ENCODE data around the gene OCA2.

OCA2 gene

DNA sequence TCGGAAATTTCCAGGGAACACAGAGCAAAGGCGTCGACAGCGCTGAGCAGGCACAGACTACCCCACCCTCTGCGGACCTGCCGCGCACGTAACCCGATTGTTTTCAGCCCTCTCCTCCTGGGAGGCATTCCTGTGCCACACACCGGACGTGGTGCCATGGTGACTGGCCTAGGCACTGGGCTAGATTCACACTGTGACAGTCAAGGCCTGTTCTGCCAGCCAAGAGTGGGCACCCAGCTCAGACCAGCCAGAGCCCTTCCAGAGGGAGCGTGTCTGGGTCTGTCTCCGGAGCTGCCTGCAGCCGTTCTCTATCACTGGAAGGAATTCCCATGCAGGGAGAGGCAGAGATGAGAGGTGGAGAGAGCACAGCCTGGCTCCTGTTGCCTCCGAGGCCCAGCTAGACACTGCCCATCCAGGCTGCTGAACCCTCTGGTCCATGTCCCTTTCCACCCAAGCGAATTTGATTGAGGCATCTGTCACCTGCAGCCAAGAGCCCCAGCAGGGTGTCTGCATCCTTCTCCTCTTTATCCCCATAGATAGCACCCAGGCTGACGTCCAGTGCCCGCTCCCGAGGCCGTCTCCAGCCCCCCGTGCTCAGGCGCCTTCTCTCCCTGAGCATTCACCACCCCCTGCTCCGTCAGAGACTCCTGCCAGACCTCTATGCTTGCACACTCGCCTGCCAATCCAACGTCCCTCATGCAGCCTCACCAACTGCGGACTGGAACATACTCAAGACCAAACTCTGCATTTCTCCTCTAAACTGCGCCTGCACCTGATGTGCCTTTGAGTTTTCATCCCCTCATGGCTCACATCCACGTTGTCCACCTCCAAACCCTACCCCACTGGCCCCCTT, 267.5 kb downstream of the OCA2 start:
- no peak overlapping the region for H3K9ac ChIP-seq (ENCODE audit: insufficient read length, low read depth)
- H3K4me3 ChIP-seq (ENCODE audit: insufficient read length, low read depth), result no peak overlapping the region
- H3K4me1 ChIP-seq (ENCODE audit: insufficient read depth, insufficient read length), result no peaks in the 10 kb centered on the region
- DNase-seq (ENCODE audit: low read depth, low spot score), result no peak
- TF ChIP-seq YY1 (IDR thresholded peaks at IDR 0.05; ENCODE audit: insufficient read depth, insufficient read length), result no peak
- no peak for TF ChIP-seq ZNF274 (IDR thresholded peaks at IDR 0.05; ENCODE audit: low read depth, low read length)
- TF ChIP-seq SUZ12 (IDR thresholded peaks at IDR 0.05; ENCODE audit: extremely low read depth, insufficient read depth, insufficient read length), result no peak
- no peaks in the 10 kb centered on the region for H3K27me3 ChIP-seq (ENCODE audit: insufficient read depth, insufficient read length)
- H3K9me3 ChIP-seq (ENCODE audit: insufficient read depth, low read length), result no peaks in the 10 kb centered on the region
- no peaks in the 10 kb centered on the region for H3K36me3 ChIP-seq (ENCODE audit: insufficient read depth, insufficient read length, low read length)

DNA sequence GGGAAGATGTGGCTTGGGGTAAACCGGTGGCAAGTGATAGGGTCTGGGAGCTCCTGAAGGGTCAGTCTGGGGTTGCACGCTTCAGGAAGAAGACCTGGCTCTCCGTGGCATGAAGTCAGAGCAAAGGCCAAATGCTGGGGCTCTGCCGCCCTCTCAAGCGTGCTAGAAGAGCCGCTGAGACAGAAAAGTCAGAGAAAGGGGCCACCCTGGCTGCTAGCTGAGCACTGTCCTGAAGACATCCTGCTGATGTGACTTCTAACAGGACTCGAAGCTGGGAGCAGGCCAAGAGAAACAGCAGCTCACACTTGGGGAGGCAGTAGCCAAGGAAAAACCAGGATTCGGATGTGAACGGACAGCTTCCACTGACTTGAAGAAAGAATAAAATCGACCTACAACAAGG, 270.4 kb downstream of the OCA2 start:
- Histone ChIP-seq H3K4me3 (ENCODE audit: insufficient read length, low read depth) (no peak overlapping the region), H3K9me3 (ENCODE audit: insufficient read depth, low read length) (no peaks in the 10 kb centered on the region), H3K36me3 (ENCODE audit: insufficient read depth, insufficient read length, low read length) (no peaks in the 10 kb centered on the region), H3K4me1 (ENCODE audit: insufficient read depth, insufficient read length) (no peaks in the 10 kb centered on the region), H3K9ac (ENCODE audit: insufficient read length, low read depth) (no peak overlapping the region), H3K27me3 (ENCODE audit: insufficient read depth, insufficient read length) (no peaks in the 10 kb centered on the region)
- TF ChIP-seq YY1 (IDR thresholded peaks at IDR 0.05; ENCODE audit: insufficient read depth, insufficient read length) (no peak), SUZ12 (IDR thresholded peaks at IDR 0.05; ENCODE audit: extremely low read depth, insufficient read depth, insufficient read length) (no peak), ZNF274 (IDR thresholded peaks at IDR 0.05; ENCODE audit: low read depth, low read length) (no peak)
- no peak for DNase-seq (ENCODE audit: low read depth, low spot score)

DNA sequence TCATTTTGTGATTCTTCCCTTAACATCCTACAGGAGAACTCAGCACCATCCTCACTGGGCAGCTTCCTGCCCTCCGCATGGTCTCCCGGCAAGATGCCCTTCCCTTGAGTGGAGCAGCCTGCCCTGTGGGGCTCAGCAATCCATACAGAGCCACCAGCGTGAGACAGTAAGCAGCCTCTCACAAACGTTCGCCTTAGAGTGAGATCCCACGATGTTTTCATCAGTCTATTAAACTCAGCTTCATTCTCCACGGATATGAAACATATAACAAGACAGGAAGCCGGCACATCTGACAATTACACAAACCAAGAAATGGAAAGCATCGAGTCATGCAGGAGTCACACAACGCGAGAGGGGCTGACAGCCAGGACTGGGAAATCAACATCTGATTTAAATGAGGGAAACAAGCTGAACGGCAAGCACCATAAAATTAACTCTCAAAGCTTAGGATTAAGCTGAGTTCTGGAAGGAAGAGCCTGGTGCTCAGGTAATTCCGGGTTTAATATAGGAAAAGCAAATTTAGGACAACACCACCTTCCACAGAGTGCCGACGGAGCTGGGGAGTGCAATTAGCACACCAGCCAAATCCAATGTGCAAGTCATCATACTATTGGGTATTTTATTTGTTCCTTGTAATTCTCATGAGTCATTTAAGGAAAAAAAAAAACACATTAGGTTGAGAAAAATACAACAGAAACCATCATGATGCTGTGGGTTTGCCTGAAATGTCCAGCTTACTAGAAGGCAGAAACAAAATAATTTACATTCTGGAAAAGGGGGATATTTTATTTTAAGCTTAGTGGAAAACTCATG, 272.0 kb downstream of the OCA2 start:
- DNase-seq (ENCODE audit: low read depth, low spot score), result no peak
- Histone ChIP-seq H3K36me3 (ENCODE audit: insufficient read depth, insufficient read length, low read length) (no peaks in the 10 kb centered on the region), H3K27me3 (ENCODE audit: insufficient read depth, insufficient read length) (no peaks in the 10 kb centered on the region), H3K4me1 (ENCODE audit: insufficient read depth, insufficient read length) (no peaks in the 10 kb centered on the region), H3K9me3 (ENCODE audit: insufficient read depth, low read length) (no peaks in the 10 kb centered on the region), H3K4me3 (ENCODE audit: insufficient read length, low read depth) (no peak overlapping the region), H3K9ac (ENCODE audit: insufficient read length, low read depth) (no peak overlapping the region)
- no peak for TF ChIP-seq YY1 (IDR thresholded peaks at IDR 0.05; ENCODE audit: insufficient read depth, insufficient read length)
- no peak for TF ChIP-seq ZNF274 (IDR thresholded peaks at IDR 0.05; ENCODE audit: low read depth, low read length)
- no peak for TF ChIP-seq SUZ12 (IDR thresholded peaks at IDR 0.05; ENCODE audit: extremely low read depth, insufficient read depth, insufficient read length)

DNA sequence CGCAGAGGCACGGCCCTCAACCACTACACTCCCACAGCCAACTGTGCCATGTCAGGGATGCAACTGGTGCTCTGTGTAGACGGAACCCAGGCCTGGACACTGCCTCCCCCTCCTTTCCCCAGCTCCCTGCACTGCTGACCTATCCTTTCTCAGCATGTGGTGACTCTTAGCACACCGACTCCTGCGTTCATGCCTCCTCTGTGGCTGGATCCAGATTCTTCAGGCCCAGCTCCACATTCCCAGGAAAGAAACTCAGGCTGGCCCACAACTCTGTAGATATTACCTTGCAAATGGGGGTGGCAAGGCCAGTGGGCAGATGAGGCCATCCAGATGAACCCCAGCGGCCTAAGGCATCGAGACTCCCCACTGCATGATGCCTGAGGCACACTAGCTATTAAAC, 272.7 kb downstream of the OCA2 start:
- no peak overlapping the region for H3K4me3 ChIP-seq (ENCODE audit: insufficient read length, low read depth)
- H3K9me3 ChIP-seq (ENCODE audit: insufficient read depth, low read length), result no peaks in the 10 kb centered on the region
- no peaks in the 10 kb centered on the region for H3K36me3 ChIP-seq (ENCODE audit: insufficient read depth, insufficient read length, low read length)
- no peak overlapping the region for H3K9ac ChIP-seq (ENCODE audit: insufficient read length, low read depth)
- TF ChIP-seq SUZ12 (IDR thresholded peaks at IDR 0.05; ENCODE audit: extremely low read depth, insufficient read depth, insufficient read length) (no peak), ZNF274 (IDR thresholded peaks at IDR 0.05; ENCODE audit: low read depth, low read length) (no peak), YY1 (IDR thresholded peaks at IDR 0.05; ENCODE audit: insufficient read depth, insufficient read length) (no peak)
- no peaks in the 10 kb centered on the region for H3K27me3 ChIP-seq (ENCODE audit: insufficient read depth, insufficient read length)
- DNase-seq (ENCODE audit: low read depth, low spot score), result no peak
- H3K4me1 ChIP-seq (ENCODE audit: insufficient read depth, insufficient read length), result no peaks in the 10 kb centered on the region

DNA sequence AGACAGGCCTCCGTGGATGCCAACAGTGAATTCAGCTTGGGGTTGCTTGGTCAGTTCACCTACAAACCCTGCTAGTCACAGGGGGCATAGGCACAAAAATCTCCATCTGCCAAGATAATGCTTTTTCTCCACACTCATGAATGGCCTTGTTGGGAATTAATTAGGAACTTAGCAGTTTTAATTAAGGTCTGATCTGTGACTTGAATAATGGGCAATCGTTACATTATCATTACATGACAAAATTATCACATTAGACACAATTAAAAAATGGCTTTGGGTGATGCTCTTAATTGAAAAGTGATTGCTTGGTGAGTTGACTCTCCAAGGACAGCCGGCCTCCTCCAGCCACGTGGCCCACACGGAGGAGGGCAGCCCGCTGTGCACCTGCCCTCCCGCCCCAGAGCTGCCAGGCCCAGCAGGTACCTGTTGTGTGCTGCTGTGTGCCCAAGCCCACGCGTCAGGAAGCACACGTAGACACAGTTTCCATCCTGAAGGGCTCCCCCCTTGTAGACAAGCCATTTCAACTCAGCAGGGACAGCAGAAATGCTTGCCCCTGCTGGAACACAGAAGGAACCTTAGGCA, 274.2 kb downstream of the OCA2 start:
- Histone ChIP-seq H3K9ac (ENCODE audit: insufficient read length, low read depth) (no peak overlapping the region), H3K4me3 (ENCODE audit: insufficient read length, low read depth) (no peak overlapping the region), H3K9me3 (ENCODE audit: insufficient read depth, low read length) (no peaks in the 10 kb centered on the region), H3K36me3 (ENCODE audit: insufficient read depth, insufficient read length, low read length) (no peaks in the 10 kb centered on the region), H3K4me1 (ENCODE audit: insufficient read depth, insufficient read length) (no peaks in the 10 kb centered on the region), H3K27me3 (ENCODE audit: insufficient read depth, insufficient read length) (no peaks in the 10 kb centered on the region)
- no peak for TF ChIP-seq ZNF274 (IDR thresholded peaks at IDR 0.05; ENCODE audit: low read depth, low read length)
- TF ChIP-seq YY1 (IDR thresholded peaks at IDR 0.05; ENCODE audit: insufficient read depth, insufficient read length), result no peak
- TF ChIP-seq SUZ12 (IDR thresholded peaks at IDR 0.05; ENCODE audit: extremely low read depth, insufficient read depth, insufficient read length), result no peak
- DNase-seq (ENCODE audit: low read depth, low spot score), result no peak

DNA sequence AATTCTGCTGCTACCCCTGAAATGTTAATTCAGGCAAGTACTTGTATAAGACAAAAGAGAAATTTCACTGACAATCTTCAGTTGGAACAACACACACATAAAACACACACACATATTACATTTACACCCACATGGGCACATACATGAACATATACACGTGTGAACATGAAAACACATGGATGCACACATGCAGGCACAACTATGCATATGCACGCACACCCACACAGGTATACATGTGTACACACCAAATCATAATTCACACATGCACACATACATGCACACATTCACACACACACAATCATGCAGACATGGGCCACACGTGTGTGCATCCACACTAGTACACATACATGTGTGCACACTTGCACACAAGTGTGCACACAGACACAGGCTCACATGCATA, 277.8 kb downstream of the OCA2 start:
- Histone ChIP-seq H3K4me3 (ENCODE audit: insufficient read length, low read depth) (no peak overlapping the region), H3K4me1 (ENCODE audit: insufficient read depth, insufficient read length) (no peaks in the 10 kb centered on the region), H3K36me3 (ENCODE audit: insufficient read depth, insufficient read length, low read length) (no peaks in the 10 kb centered on the region), H3K9me3 (ENCODE audit: insufficient read depth, low read length) (peaks cover 8% of the 10 kb centered on the region; the same call in 1 of the 2 replicates), H3K27me3 (ENCODE audit: insufficient read depth, insufficient read length) (no peaks in the 10 kb centered on the region), H3K9ac (ENCODE audit: insufficient read length, low read depth) (no peak overlapping the region)
- no peak for DNase-seq (ENCODE audit: low read depth, low spot score)
- no peak for TF ChIP-seq ZNF274 (IDR thresholded peaks at IDR 0.05; ENCODE audit: low read depth, low read length)
- TF ChIP-seq YY1 (IDR thresholded peaks at IDR 0.05; ENCODE audit: insufficient read depth, insufficient read length), result no peak
- no peak for TF ChIP-seq SUZ12 (IDR thresholded peaks at IDR 0.05; ENCODE audit: extremely low read depth, insufficient read depth, insufficient read length)

DNA sequence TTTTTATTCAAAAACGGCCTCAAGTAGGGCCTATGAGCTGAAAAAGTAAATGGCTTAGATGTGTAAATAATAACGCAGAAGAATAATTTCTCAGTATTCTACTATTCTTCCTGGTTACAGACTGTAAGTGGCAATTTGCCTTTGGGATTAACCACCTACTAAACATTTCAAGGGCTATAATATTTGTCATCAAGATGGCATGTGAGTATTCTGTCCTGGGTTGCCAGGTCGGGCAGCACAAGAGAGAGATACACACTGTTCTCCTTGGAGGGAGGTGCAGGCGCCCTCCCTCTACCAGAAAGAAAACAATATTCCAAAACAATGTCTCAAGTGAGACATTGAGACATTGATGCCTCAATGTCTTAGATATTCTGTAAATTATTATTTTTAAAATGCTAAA, 278.4 kb downstream of the OCA2 start:
- no peaks in the 10 kb centered on the region for H3K27me3 ChIP-seq (ENCODE audit: insufficient read depth, insufficient read length)
- no peaks in the 10 kb centered on the region for H3K4me1 ChIP-seq (ENCODE audit: insufficient read depth, insufficient read length)
- no peak for DNase-seq (ENCODE audit: low read depth, low spot score)
- no peak for TF ChIP-seq YY1 (IDR thresholded peaks at IDR 0.05; ENCODE audit: insufficient read depth, insufficient read length)
- TF ChIP-seq SUZ12 (IDR thresholded peaks at IDR 0.05; ENCODE audit: extremely low read depth, insufficient read depth, insufficient read length), result no peak
- no peak for TF ChIP-seq ZNF274 (IDR thresholded peaks at IDR 0.05; ENCODE audit: low read depth, low read length)
- H3K9me3 ChIP-seq (ENCODE audit: insufficient read depth, low read length), result peaks cover 8% of the 10 kb centered on the region; the same call in 1 of the 2 replicates
- no peak overlapping the region for H3K4me3 ChIP-seq (ENCODE audit: insufficient read length, low read depth)
- H3K36me3 ChIP-seq (ENCODE audit: insufficient read depth, insufficient read length, low read length), result no peaks in the 10 kb centered on the region
- H3K9ac ChIP-seq (ENCODE audit: insufficient read length, low read depth), result no peak overlapping the region

Measured in NT2/D1 (cell line).